HEK293 (cell line): ENCODE measurements around the gene ARHGAP45.

Source experiments
- BCL11B ChIP-seq: fragments of 450-650 bp; formaldehyde crosslinking; IDR thresholded peaks from 2 replicates; pipeline ENCODE4 v1.5.1; 2016; ENCODE audit warnings: low read depth, missing biosample characterization, missing genetic modification characterization
- EGR2 ChIP-seq: fragments of 450-650 bp; formaldehyde crosslinking; IDR thresholded peaks from 2 replicates; pipeline ENCODE4 v1.5.1; 2016; ENCODE audit warnings: low read depth, missing biosample characterization, missing genetic modification characterization
- IKZF3 ChIP-seq: fragments of 450-650 bp; IDR thresholded peaks from 2 replicates; pipeline ENCODE4 v1.5.0; 2018; ENCODE audit warnings: missing biosample characterization, mild to moderate bottlenecking, missing genetic modification characterization, moderate library complexity
- KLF8 ChIP-seq: fragments of 450-650 bp; formaldehyde crosslinking; IDR thresholded peaks from 2 replicates; pipeline ENCODE4 v1.5.1; 2016; ENCODE audit warnings: missing biosample characterization, missing genetic modification characterization
- KLF9 ChIP-seq: fragments of 450-650 bp; formaldehyde crosslinking; IDR thresholded peaks from 2 replicates; pipeline ENCODE4 v1.5.1; 2016; ENCODE audit warnings: missing biosample characterization, missing genetic modification characterization, low read depth
- PATZ1 ChIP-seq: fragments of 450-650 bp; formaldehyde crosslinking; IDR thresholded peaks from 2 replicates; pipeline ENCODE4 v1.5.1; 2016; ENCODE audit warnings: missing biosample characterization, missing genetic modification characterization
- SP2 ChIP-seq: fragments of 450-650 bp; formaldehyde crosslinking; IDR thresholded peaks from 2 replicates; pipeline ENCODE4 v1.5.1; 2016; ENCODE audit warnings: missing biosample characterization, missing genetic modification characterization
- SP7 ChIP-seq: fragments of 450-650 bp; formaldehyde crosslinking; IDR thresholded peaks from 2 replicates; pipeline ENCODE4 v1.5.1; 2016; ENCODE audit warnings: missing biosample characterization, missing genetic modification characterization
- WT1 ChIP-seq: fragments of 450-650 bp; formaldehyde crosslinking; IDR thresholded peaks from 2 replicates; pipeline ENCODE4 v1.5.1; 2016; ENCODE audit warnings: missing biosample characterization, missing genetic modification characterization
- ZBTB10 ChIP-seq: fragments of 450-650 bp; formaldehyde crosslinking; IDR thresholded peaks from 2 replicates; pipeline ENCODE4 v1.5.1; 2016; ENCODE audit warnings: missing biosample characterization, missing genetic modification characterization
- ZBTB17 ChIP-seq: fragments of 450-650 bp; formaldehyde crosslinking; IDR thresholded peaks from 2 replicates; pipeline ENCODE4 v1.5.1; 2016; ENCODE audit warnings: missing biosample characterization, missing genetic modification characterization
- ZBTB20 ChIP-seq: fragments of 450-650 bp; formaldehyde crosslinking; IDR thresholded peaks from 2 replicates; pipeline ENCODE4 v1.5.1; 2016; ENCODE audit warnings: missing biosample characterization, missing genetic modification characterization
- ZBTB26 ChIP-seq: fragments of 450-650 bp; formaldehyde crosslinking; optimal IDR thresholded peaks from 2 replicates; pipeline ENCODE3; 2016; ENCODE audit warnings: missing biosample characterization, mild to moderate bottlenecking, missing genetic modification characterization
- ZBTB7A ChIP-seq: fragments of 450-650 bp; formaldehyde crosslinking; IDR thresholded peaks from 2 replicates; pipeline ENCODE4 v1.5.1; 2016; ENCODE audit warnings: low read depth, missing biosample characterization, missing genetic modification characterization
- ZNF146 ChIP-seq: fragments of 450-650 bp; formaldehyde crosslinking; IDR thresholded peaks from 2 replicates; pipeline ENCODE4 v1.5.1; 2016; ENCODE audit warnings: missing biosample characterization, missing genetic modification characterization
- ZNF423 ChIP-seq: fragments of 450-650 bp; formaldehyde crosslinking; IDR thresholded peaks from 2 replicates; pipeline ENCODE4 v1.5.1; 2016; ENCODE audit warnings: missing biosample characterization, missing genetic modification characterization
- ZNF768 ChIP-seq: fragments of 450-650 bp; formaldehyde crosslinking; IDR thresholded peaks from 2 replicates; pipeline ENCODE4 v1.5.1; 2018; ENCODE audit warnings: missing biosample characterization, mild to moderate bottlenecking, missing genetic modification characterization
- ZNF785 ChIP-seq: fragments of 450-650 bp; formaldehyde crosslinking; IDR thresholded peaks from 2 replicates; pipeline ENCODE4 v1.5.1; 2016; ENCODE audit warnings: missing biosample characterization, missing genetic modification characterization

ARHGAP45 gene

GRCh38 chr19:1105008-1105872 is 38.3 kb downstream of the ARHGAP45 start (continued):
- 0 out of 2 replicates have a peak, but pooled peaks have one; percentile 26 for TF ChIP-seq ZBTB10 (tag by site-specific recombination)
- TF ChIP-seq PATZ1 = peak; percentile 59
- TF ChIP-seq SP7 = 0 out of 2 replicates have a peak, but pooled peaks have one; percentile 18
- no peak for TF ChIP-seq ZNF423 (tag by site-specific recombination)
- no peak for TF ChIP-seq ZNF785 (tag by site-specific recombination)
- TF ChIP-seq ZBTB26 (tag by site-specific recombination) = peak; percentile 18
- peak; percentile 44; the same call in 1 of the 2 replicates for TF ChIP-seq BCL11B (tag by site-specific recombination)
- TF ChIP-seq ZBTB20 (tag by site-specific recombination) = peak; percentile 31; the same call in 1 of the 2 replicates
- peak; percentile 40 for TF ChIP-seq KLF8 (tag by site-specific recombination)
- TF ChIP-seq ZNF146 = no peak
- 0 out of 2 replicates have a peak, but pooled peaks have one; percentile 4 for TF ChIP-seq SP2 (tag by site-specific recombination)
- TF ChIP-seq ZBTB17 (tag by site-specific recombination) = 0 out of 2 replicates have a peak, but pooled peaks have one; percentile 48
- TF ChIP-seq ZNF768 (tag by site-specific recombination) = no peak
- peak; percentile 73 for TF ChIP-seq KLF9 (tag by site-specific recombination)
- peak; percentile 13; the same call in 1 of the 2 replicates for TF ChIP-seq WT1 (tag by site-specific recombination)
- no peak for TF ChIP-seq EGR2 (tag by site-specific recombination)
- peak; percentile 48; the same call in 1 of the 2 replicates for TF ChIP-seq IKZF3 (tag by site-specific recombination)
- 0 out of 2 replicates have a peak, but pooled peaks have one; percentile 45 for TF ChIP-seq ZBTB7A (tag by site-specific recombination)
